Measurements from ENCODE around the gene TTLL11. TPM values are rescaled to one million over a fixed set of nuclear protein-coding genes. Genes with fewer than 3 reads are reported as not detected.

TTLL11 gene
- total RNA-seq, 2 donors from 2014 or later = 2.5 to 2.6 TPM

DNA sequence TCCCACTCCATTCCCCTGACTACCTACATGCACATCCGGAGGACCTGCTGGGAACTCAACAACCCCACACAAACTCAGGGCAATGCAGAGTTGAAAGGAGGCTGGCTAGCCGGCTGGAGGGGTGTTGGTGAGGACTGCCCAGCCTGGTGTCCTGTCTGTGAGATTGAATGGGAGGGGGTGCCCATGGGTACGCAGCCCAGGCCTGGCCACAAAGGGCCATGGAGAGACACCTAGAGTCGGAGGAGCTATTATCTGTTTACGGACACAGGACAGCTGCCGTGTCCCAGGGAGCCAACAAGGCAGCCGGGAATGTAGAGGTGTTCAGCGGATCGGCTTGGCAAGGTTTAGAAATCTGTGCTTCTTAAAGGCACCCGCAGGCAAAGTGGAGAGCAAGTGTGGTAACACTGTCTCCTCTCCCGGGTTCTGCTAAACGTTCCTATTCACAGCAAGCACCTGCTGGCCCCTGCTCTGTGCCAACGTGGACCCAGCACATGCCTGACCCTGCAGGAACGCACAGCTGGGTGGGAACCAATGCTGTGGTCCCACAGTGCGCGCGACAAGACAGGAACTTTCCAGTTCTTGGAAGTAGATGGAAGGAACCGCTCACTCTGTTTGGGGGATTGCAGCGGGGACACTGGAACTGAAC is 275.0 kb downstream of the TTLL11 start:
- no peak for ATAC-seq (replicated peaks in 1 of 2)
- DNase-seq = no peak
- Mint-ChIP-seq H3K27me3 (ENCODE audit: low read depth) (no peaks in the 10 kb centered on the region), H3K4me1 (ENCODE audit: low read depth) (no peaks in the 10 kb centered on the region), H3K9me3 (no peaks in the 10 kb centered on the region), H3K4me3 (no peak overlapping the region), H3K36me3 (ENCODE audit: insufficient read depth in 2 of 2) (no peaks in the 10 kb centered on the region), H3K27ac (no peak overlapping the region)

DNA sequence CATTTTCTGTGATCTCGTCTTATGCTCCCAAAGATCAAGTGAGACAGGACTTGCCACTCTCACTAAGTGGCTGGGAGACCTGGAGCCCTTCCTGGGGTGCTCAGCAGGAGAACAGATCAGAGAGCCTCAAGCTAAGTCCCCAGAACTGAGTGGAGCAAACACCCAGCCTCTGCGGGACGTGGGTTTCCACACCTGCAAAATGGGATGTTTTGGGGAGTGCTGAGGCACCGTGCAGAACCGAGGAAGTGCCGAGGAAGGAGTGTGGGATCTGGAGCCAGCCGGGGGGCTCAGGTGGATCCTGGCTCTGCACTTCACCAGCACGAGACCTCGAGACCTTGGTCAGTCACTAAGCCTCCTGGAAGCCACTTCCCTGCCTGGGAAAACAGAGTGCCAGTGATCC is 275.6 kb downstream of the TTLL11 start:
- Mint-ChIP-seq H3K27ac (no peak overlapping the region), H3K36me3 (ENCODE audit: insufficient read depth in 2 of 2) (no peaks in the 10 kb centered on the region), H3K4me3 (no peak overlapping the region), H3K9me3 (no peaks in the 10 kb centered on the region), H3K4me1 (ENCODE audit: low read depth) (no peaks in the 10 kb centered on the region), H3K27me3 (ENCODE audit: low read depth) (no peaks in the 10 kb centered on the region)
- DNase-seq (no peak), ATAC-seq (replicated peaks in 1 of 2) (no peak)

DNA sequence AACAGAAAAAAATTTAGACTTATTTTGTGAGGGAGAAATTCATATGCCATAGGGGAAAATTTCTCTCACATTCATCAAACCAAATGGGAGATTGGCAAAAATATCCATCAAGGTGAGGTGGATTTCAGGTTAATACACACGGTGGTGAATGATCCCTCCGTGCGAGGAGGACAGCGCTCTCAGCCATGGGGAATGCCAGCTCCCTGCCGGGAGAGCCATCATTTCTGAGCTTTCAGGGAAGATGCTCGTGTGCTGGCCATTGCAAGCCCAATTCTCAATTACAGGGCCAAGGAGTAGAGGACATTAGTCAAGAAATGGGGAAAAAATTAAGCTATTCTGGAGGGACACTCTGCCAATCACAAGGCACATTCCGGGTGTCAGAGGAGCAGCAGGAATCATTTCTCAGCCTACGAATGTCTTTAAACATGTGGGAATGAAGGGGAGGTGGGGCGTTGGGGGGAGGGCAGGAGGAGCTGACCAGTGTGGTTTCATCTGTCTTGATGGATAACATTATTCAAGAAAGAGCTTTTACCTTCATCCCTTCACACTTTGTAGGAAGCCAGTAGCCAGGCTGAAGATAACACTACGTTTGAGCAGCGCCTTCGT is 276.2 kb downstream of the TTLL11 start:
- H3K9me3 Mint-ChIP-seq = no peaks in the 10 kb centered on the region
- H3K4me3 Mint-ChIP-seq = no peak overlapping the region
- DNase-seq (no peak), ATAC-seq (replicated peaks in 1 of 2) (no peak)
- H3K4me1 Mint-ChIP-seq (ENCODE audit: low read depth) = no peaks in the 10 kb centered on the region
- no peaks in the 10 kb centered on the region for H3K36me3 Mint-ChIP-seq (ENCODE audit: insufficient read depth in 2 of 2)
- H3K27ac Mint-ChIP-seq = peak overlapping the region; percentile 48
- no peaks in the 10 kb centered on the region for H3K27me3 Mint-ChIP-seq (ENCODE audit: low read depth)

DNA sequence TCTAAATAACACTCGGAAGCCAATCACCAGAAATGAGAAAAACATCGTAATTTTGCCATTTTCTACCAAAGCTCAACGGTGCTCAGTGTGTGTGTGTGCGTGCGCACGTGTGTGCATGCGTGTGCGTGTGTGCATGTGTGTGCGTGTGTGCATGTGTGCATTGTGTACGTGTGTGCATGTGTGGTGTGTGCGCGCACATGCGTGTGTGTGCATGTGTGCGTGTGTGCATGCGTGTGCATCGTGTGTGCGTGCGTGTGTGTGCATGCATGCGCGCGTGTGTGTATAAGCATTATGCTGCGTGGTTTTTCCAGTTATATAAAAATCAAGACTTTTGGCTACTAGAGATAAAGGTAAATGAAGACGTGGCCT is 276.7 kb downstream of the TTLL11 start:
- Mint-ChIP-seq H3K36me3 (ENCODE audit: insufficient read depth in 2 of 2) (no peaks in the 10 kb centered on the region), H3K27ac (peak overlapping the region; percentile 48), H3K27me3 (ENCODE audit: low read depth) (no peaks in the 10 kb centered on the region), H3K4me3 (no peak overlapping the region), H3K9me3 (no peaks in the 10 kb centered on the region), H3K4me1 (ENCODE audit: low read depth) (no peaks in the 10 kb centered on the region)
- DNase-seq (no peak), ATAC-seq (replicated peaks in 1 of 2) (no peak)

DNA sequence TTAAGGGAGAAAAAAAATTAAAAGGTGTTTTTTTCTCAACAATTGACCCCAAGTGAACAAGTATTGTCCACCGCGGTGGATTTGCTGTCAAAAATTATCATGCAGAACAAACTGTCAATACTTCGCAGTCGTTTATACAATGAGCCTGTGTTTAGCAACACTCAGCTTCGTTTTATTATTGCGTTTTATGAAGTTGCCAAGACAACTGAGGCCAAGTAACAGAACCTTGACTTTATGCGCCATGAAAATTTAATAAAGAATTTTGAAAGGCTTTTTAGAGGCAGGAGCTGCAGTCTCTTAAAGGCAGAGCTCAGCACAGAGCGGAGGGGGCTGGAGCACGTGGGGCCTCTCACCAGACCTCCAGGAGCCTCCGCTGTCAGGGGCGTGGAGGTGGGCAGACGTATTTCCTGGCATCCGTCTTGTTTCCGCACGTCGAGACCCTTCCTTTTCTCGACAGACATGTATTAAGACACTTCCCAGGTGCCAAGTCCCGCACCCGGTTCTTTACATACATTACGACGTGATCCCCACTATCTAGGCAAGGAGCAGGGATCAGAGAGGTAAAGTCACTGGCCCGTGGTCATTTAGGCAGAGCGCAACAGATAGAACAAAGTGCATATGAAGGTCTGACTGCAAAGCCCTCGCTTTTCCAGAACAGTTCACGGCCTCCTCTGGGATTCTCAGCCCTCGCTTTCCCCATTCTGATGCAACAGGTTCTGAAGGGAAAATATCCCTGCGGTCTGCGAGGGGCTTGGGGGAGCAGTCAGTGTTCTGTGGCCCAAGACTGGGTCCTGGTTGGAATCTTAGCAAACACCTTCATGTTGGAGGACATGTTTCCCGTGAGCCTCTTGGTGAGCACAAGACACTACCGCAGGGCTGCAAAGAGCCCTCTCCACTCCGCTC is 277.3 kb downstream of the TTLL11 start:
- Mint-ChIP-seq H3K36me3 (ENCODE audit: insufficient read depth in 2 of 2) (no peaks in the 10 kb centered on the region), H3K4me1 (ENCODE audit: low read depth) (no peaks in the 10 kb centered on the region), H3K9me3 (no peaks in the 10 kb centered on the region), H3K4me3 (no peak overlapping the region), H3K27ac (no peak overlapping the region), H3K27me3 (ENCODE audit: low read depth) (no peaks in the 10 kb centered on the region)
- DNase-seq = no peak
- ATAC-seq (replicated peaks in 1 of 2) = no peak

DNA sequence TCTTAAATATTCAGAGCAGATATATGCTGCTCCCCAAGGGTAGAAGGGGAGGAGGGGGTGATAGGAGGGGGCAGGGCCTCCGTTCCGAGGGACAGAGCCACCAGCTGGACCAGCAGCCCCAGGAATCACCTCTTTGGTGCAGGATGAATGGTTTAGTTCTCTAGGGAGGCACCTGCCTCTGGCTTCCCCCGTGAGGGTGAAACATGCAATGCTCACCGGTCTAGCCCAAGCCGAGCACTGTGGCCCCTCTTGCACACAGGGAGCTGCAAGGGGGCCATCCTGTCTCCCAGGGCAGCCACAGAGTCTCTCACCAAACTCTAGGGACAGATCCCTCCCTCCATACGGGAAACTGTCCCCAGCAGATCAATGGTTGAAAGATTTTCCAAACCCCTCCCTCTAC is 278.0 kb downstream of the TTLL11 start:
- no peaks in the 10 kb centered on the region for H3K27me3 Mint-ChIP-seq (ENCODE audit: low read depth)
- H3K4me1 Mint-ChIP-seq (ENCODE audit: low read depth) = no peaks in the 10 kb centered on the region
- no peak overlapping the region for H3K4me3 Mint-ChIP-seq
- no peak overlapping the region for H3K27ac Mint-ChIP-seq
- ATAC-seq (replicated peaks in 1 of 2) = no peak
- H3K36me3 Mint-ChIP-seq (ENCODE audit: insufficient read depth in 2 of 2) = no peaks in the 10 kb centered on the region
- no peak for DNase-seq
- H3K9me3 Mint-ChIP-seq = no peaks in the 10 kb centered on the region

DNA sequence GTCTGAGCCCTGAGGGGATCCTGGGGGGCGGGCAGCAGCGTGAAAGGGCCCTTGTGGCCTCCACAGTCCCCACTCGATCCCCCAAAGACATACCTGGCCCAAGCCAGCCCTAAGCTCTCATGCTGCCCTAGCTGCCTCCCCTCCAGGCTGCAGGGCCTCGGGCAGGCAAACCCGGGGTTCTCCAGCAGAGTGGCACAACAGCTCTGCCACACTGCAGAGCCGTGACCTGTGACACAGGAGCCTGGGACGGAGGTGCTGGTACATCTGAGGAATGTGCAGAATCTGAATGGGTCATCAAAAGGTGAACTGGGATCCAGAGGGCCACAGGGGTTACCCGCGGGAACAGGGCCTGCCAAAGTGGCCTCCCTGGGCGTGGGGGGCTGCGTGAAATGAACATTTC is 278.5 kb downstream of the TTLL11 start:
- no peak overlapping the region for H3K4me3 Mint-ChIP-seq
- no peak for DNase-seq
- no peaks in the 10 kb centered on the region for H3K4me1 Mint-ChIP-seq (ENCODE audit: low read depth)
- H3K36me3 Mint-ChIP-seq (ENCODE audit: insufficient read depth in 2 of 2) = no peaks in the 10 kb centered on the region
- H3K27ac Mint-ChIP-seq = no peak overlapping the region
- H3K9me3 Mint-ChIP-seq = no peaks in the 10 kb centered on the region
- ATAC-seq (replicated peaks in 1 of 2) = no peak
- H3K27me3 Mint-ChIP-seq (ENCODE audit: low read depth) = no peaks in the 10 kb centered on the region

DNA sequence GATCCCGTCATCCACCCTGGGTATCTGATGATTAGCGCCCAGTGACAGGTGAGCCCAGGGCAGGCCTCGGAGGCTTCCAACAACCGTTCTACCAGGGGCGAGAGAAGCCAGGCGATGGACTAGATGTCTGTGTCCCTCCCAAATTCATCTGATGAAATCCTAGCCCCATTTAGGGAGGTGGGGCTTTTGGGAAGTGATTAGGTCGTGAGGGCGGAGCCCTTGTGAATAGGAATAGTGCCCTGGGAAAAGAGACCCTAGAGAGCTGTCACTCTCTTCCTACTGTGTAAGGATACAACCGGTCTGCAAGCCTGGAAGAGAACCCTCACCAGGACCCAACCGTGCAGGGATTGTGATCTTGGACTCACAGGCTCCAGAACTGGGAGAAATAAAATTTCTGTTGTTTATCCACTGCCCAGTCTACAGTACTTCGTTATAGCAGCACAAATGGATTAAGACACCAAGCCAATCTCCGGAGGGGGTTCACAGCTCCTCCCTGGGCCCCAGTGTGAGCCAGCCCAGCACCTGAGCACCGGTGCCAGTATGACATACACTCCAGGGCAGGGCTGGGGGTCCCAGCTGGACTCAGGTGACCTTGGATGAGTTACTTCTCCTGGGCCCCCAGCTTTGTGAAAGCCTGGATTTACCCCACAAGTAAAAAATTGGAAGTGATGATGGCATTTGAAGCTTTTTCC is 279.4 kb downstream of the TTLL11 start:
- no peak overlapping the region for H3K27ac Mint-ChIP-seq

DNA sequence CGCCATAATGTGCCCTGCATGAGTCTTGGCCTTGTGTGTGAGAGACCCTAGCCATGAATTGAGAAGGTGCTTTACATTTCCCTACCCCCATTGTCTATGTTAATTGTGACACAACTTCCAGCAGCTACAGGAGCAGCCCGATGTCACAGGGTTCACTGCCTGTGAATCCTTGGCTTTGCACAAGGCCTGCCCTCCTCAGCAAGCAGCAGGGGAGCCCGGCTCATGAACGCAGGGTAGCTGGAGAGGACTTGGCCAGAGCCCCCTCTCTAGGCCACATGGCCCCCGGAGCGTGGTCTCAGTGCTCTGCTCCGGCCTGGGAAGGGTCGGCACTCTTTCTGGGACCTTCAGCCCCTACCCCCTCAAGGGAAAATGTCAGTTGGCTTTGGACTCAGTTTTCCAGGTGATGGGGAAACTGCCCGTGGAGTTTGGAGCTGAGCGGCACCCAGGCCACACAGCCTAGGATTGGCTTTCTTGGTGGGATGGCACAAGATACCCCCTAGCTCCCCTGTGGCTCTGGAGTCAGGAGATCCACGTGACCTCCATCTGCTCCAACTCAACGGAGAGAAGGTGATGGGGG is 280.9 kb downstream of the TTLL11 start:
- Mint-ChIP-seq H3K4me1 (ENCODE audit: low read depth) (no peaks in the 10 kb centered on the region), H3K9me3 (no peaks in the 10 kb centered on the region), H3K27ac (no peak overlapping the region), H3K36me3 (ENCODE audit: insufficient read depth in 2 of 2) (no peaks in the 10 kb centered on the region), H3K27me3 (ENCODE audit: low read depth) (no peaks in the 10 kb centered on the region), H3K4me3 (no peak overlapping the region)
- ATAC-seq (replicated peaks in 1 of 2) (no peak), DNase-seq (no peak)

More for the DNA sequence above, 279.4 kb downstream of the TTLL11 start:
- Mint-ChIP-seq H3K9me3 (no peaks in the 10 kb centered on the region), H3K4me3 (no peak overlapping the region), H3K36me3 (ENCODE audit: insufficient read depth in 2 of 2) (no peaks in the 10 kb centered on the region), H3K27me3 (ENCODE audit: low read depth) (no peaks in the 10 kb centered on the region), H3K4me1 (ENCODE audit: low read depth) (no peaks in the 10 kb centered on the region)
- DNase-seq (no peak), ATAC-seq (replicated peaks in 1 of 2) (no peak)

DNA sequence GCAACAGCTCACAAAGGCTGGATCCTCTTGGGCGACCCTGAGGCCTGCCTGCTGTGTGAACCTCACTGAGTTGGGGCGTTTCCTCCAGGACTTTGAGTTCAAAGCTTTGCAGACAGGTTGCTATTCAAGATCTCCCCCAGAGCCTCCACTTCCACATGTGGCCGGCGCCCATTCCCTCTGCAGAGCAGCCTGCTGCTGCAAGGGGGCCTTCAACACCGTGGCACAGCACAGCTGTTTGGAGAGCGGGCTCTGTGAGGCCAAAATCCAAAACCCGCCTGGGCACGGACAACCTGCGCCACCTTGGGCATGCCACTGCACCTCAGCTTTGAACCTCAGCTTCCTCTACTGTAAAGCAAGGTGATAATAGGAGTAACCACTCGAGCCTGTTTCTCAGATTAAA is 281.4 kb downstream of the TTLL11 start:
- no peaks in the 10 kb centered on the region for H3K27me3 Mint-ChIP-seq (ENCODE audit: low read depth)
- H3K4me3 Mint-ChIP-seq = no peak overlapping the region
- H3K9me3 Mint-ChIP-seq = no peaks in the 10 kb centered on the region
- no peaks in the 10 kb centered on the region for H3K4me1 Mint-ChIP-seq (ENCODE audit: low read depth)
- no peak overlapping the region for H3K27ac Mint-ChIP-seq
- ATAC-seq (replicated peaks in 1 of 2) (no peak), DNase-seq (no peak)
- H3K36me3 Mint-ChIP-seq (ENCODE audit: insufficient read depth in 2 of 2) = no peaks in the 10 kb centered on the region

DNA sequence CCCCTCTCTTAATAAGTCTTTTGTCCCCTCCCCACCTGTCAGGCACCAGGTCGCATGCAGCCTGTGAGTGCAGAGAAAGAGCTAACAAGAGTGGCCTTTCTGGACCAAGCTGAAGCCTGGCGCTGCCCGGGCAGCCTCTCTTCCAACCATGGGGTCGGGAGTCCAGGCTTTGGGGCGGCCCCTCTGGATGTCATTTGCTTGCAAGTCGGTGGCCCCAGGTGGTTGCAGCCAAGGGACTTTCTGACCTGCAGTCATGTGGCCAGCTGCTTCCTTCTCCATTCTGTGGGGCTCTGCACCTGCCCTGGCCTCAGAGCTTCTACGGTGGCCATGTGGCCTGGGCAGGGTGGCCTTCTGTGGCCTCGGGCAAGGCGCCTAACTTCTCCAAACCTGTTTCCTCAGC is 282.0 kb downstream of the TTLL11 start:
- Mint-ChIP-seq H3K27me3 (ENCODE audit: low read depth) (no peaks in the 10 kb centered on the region), H3K4me1 (ENCODE audit: low read depth) (no peaks in the 10 kb centered on the region), H3K27ac (no peak overlapping the region), H3K9me3 (no peaks in the 10 kb centered on the region), H3K4me3 (no peak overlapping the region), H3K36me3 (ENCODE audit: insufficient read depth in 2 of 2) (no peaks in the 10 kb centered on the region)
- no peak for DNase-seq
- no peak for ATAC-seq (replicated peaks in 1 of 2)

DNA sequence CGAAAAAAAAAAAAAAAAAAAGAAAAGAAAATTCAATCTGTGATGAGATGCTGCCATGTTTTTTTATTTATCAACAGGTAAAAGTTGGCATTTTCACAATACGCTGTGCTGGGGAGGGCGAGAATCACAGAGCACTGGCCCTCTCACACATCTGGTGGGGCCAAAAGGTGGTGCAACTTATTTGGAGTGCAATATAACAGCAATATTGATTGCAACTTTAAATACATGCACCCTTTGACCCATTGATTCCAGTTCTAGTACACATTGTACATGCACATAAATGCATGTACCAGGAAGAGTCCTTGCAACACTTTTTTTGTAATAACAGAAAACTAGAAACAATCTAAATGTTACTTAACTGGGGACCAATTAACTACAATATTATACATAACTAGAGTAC is 282.6 kb downstream of the TTLL11 start:
- no peak overlapping the region for H3K4me3 Mint-ChIP-seq
- no peaks in the 10 kb centered on the region for H3K9me3 Mint-ChIP-seq
- no peaks in the 10 kb centered on the region for H3K4me1 Mint-ChIP-seq (ENCODE audit: low read depth)
- H3K27ac Mint-ChIP-seq = no peak overlapping the region
- ATAC-seq (replicated peaks in 1 of 2) (no peak), DNase-seq (no peak)
- H3K36me3 Mint-ChIP-seq (ENCODE audit: insufficient read depth in 2 of 2) = no peaks in the 10 kb centered on the region
- no peaks in the 10 kb centered on the region for H3K27me3 Mint-ChIP-seq (ENCODE audit: low read depth)
